SKM-1 (cell line): Measurements from ENCODE around the gene RFWD3.
"Not testable (repeated sequence)": the region's sequence is repeated elsewhere in the genome, so short reads cannot be mapped to it uniquely, and the experiment has no call there.

Experiments
- DNase-seq: peaks from one replicate; lab custom pipeline; 2025; ENCODE audit not compliant: unreplicated experiment; lab: John Stamatoyannopoulos, UW

RFWD3 gene

GRCh38 chr16:74666010-74666421 is 661 bp downstream of the RFWD3 start:
- no peak for DNase-seq

- no peak for DNase-seq
Measured at GRCh38 chr16:74661064-74661463, 5.6 kb downstream of the RFWD3 start.

- DNase-seq, result no peak
Measured at GRCh38 chr16:74660383-74660782, 6.3 kb downstream of the RFWD3 start.

GRCh38 chr16:74659041-74659440 is 7.6 kb downstream of the RFWD3 start:
- DNase-seq, result no peak

- no peak for DNase-seq
Measured at GRCh38 chr16:74657870-74658642, 8.6 kb downstream of the RFWD3 start.

GRCh38 chr16:74654536-74655050 is 12.1 kb downstream of the RFWD3 start:
- DNase-seq, result no peak

- DNase-seq, result not testable (repeated sequence)
Measured at GRCh38 chr16:74652883-74653282, 13.8 kb downstream of the RFWD3 start.

GRCh38 chr16:74652249-74652648 is 14.4 kb downstream of the RFWD3 start:
- DNase-seq, result no peak

GRCh38 chr16:74651841-74652240 is 14.8 kb downstream of the RFWD3 start:
- no peak for DNase-seq

GRCh38 chr16:74650966-74651567 is 15.6 kb downstream of the RFWD3 start:
- no peak for DNase-seq

- no peak for DNase-seq
Measured at GRCh38 chr16:74649839-74650504, 16.7 kb downstream of the RFWD3 start.

GRCh38 chr16:74641969-74642368 is 24.7 kb downstream of the RFWD3 start:
- DNase-seq, result no peak

GRCh38 chr16:74637742-74638453 is 28.8 kb downstream of the RFWD3 start:
- no peak for DNase-seq

- DNase-seq, result no peak
Measured at GRCh38 chr16:74635303-74635702, 31.4 kb downstream of the RFWD3 start.

GRCh38 chr16:74633686-74634085 is 33.0 kb downstream of the RFWD3 start:
- no peak for DNase-seq

- DNase-seq, result no peak
Measured at GRCh38 chr16:74627506-74628220, 39.0 kb downstream of the RFWD3 start.

- no peak for DNase-seq
Measured at GRCh38 chr16:74626741-74627416, 39.8 kb downstream of the RFWD3 start.

- DNase-seq, result no peak
Measured at GRCh38 chr16:74625500-74626350, 41.0 kb downstream of the RFWD3 start.

GRCh38 chr16:74623839-74624235 is 42.8 kb downstream of the RFWD3 start:
- no peak for DNase-seq
